D721Med (cell line): Measurements from ENCODE around the gene IL36G.

Experiments
- DNase-seq: peaks from one replicate; pipeline ENCODE4 v3.0.0; 2011; ENCODE audit warnings: low spot score; ENCODE audit not compliant: insufficient read length
- FAIRE-seq: peaks from 2 replicates; lab custom pipeline; 2011; peaks lifted over from hg19 to GRCh38; lab: Jason Lieb, UNC
- TF ChIP-seq, protein P1 (sequence below): IDR thresholded peaks from 2 replicates; pipeline ENCODE4 v1.5.1; 2012; ENCODE audit warnings: mild to moderate bottlenecking, control low read depth; ENCODE audit not compliant: insufficient read depth; ENCODE audit errors: missing control alignments

IL36G gene

DNA sequence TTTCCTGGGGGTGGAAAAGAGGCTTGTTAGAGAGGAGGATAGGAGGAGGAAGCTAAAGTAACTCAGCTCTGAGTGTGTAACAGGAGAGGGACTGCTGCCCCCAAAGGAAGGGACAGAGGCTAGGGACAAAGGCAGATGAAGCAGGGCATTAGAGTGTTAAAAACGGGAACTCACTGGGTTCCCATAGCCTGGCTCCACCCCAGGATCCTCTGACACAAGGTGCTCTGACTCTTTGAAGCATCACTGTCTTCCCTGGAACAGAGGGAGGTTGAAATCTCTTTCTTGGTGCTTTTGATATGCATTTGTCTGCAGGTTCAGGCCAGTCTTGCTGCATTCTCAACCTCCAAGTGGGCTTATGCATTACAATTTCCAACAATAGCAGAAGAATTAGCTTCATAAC lies 50.3 kb downstream of the IL36G start:
- no peak for FAIRE-seq
- DNase-seq = no peak
- TF ChIP-seq, protein P1, sequence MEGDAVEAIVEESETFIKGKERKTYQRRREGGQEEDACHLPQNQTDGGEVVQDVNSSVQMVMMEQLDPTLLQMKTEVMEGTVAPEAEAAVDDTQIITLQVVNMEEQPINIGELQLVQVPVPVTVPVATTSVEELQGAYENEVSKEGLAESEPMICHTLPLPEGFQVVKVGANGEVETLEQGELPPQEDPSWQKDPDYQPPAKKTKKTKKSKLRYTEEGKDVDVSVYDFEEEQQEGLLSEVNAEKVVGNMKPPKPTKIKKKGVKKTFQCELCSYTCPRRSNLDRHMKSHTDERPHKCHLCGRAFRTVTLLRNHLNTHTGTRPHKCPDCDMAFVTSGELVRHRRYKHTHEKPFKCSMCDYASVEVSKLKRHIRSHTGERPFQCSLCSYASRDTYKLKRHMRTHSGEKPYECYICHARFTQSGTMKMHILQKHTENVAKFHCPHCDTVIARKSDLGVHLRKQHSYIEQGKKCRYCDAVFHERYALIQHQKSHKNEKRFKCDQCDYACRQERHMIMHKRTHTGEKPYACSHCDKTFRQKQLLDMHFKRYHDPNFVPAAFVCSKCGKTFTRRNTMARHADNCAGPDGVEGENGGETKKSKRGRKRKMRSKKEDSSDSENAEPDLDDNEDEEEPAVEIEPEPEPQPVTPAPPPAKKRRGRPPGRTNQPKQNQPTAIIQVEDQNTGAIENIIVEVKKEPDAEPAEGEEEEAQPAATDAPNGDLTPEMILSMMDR = no peak

DNA sequence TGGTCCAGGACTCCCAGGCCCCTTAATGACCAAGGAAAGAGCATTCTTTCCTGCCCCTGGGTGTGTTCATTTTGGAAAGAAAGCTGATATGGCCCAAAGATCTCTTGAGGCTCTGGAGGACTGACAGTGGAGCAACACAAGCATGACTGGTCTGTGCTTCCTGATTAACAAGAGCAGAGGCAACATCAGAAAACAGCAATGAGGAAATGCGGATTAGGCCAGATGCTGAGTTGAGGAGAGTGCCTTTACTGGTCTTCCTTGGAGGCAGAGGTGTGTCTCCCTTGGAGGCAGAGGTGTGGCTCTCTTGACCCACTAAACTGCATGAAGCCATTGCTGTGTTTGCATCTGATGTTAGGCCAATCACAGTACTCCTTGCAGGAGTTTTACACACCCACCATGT lies 54.9 kb downstream of the IL36G start:
- no peak for DNase-seq
- TF ChIP-seq, protein P1 = no peak
- FAIRE-seq = no peak

DNA sequence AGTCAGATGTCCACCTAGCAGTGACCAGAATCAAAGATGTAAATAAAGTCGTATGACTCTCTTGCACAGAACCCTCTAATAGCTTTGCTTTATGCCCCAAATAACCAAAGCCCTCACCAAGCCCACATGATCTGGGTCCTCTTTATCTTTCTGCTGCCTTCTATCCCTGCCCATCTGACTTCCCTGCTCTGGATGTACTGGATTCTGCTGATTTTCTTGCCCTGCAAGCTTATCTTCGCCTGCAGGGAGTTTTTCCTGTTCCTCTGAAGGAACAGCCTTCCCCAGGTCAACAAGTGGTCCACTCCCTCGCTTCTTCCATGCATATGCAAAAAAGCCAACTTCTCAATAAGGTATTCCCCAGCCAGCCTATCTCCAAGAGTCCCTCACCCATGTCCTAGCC lies 56.2 kb downstream of the IL36G start:
- DNase-seq (no peak), FAIRE-seq (no peak)
- TF ChIP-seq, protein P1 = no peak
